RWPE2 (cell line): Measurements from ENCODE around the gene IQCF2.

Source experiments
- ATAC-seq: fragments of 200-7000 bp; cut with Tn5 transposase; 3 replicates; pipeline ENCODE4 v1.9.1; 2021; ENCODE audit warnings: low read depth
- DNase-seq: peaks from one replicate; pipeline ENCODE4 v3.0.0-alpha.2; 2020; ENCODE audit warnings: low spot score
- H3K27ac ChIP-seq: fragments of 450-650 bp; 2 replicates; pipeline ENCODE4 v1.5.1; 2017; ENCODE audit warnings: mild to moderate bottlenecking; ENCODE audit not compliant: poor library complexity, severe bottlenecking
- H3K27me3 ChIP-seq: fragments of 250-450 bp; sonication (Bioruptor Pico); 2 replicates; pipeline ENCODE4 v1.5.1; 2021; ENCODE audit warnings: mild to moderate bottlenecking, moderate library complexity; ENCODE audit not compliant: insufficient read depth, poor library complexity, severe bottlenecking
- H3K36me3 ChIP-seq: fragments of 250-450 bp; sonication (Bioruptor Pico); 2 replicates; pipeline ENCODE4 v1.5.1; 2020; ENCODE audit warnings: low read depth, mild to moderate bottlenecking, moderate library complexity
- H3K4me1 ChIP-seq: fragments of 250-450 bp; sonication (Bioruptor Pico); 2 replicates; pipeline ENCODE4 v1.5.1; 2021; ENCODE audit warnings: mild to moderate bottlenecking, moderate library complexity; ENCODE audit not compliant: insufficient read depth, poor library complexity, severe bottlenecking
- H3K4me3 ChIP-seq: fragments of 250-450 bp; sonication (Bioruptor Pico); 2 replicates; pipeline ENCODE4 v1.5.1; 2021; ENCODE audit warnings: mild to moderate bottlenecking, moderate library complexity; ENCODE audit not compliant: severe bottlenecking
- H3K9me3 ChIP-seq: fragments of 250-450 bp; sonication (Bioruptor Pico); 2 replicates; pipeline ENCODE4 v1.5.1; 2021; ENCODE audit warnings: mild to moderate bottlenecking, moderate library complexity; ENCODE audit not compliant: severe bottlenecking
- CTCF ChIP-seq: fragments of 450-650 bp; IDR thresholded peaks from one replicate; pipeline ENCODE4 v1.5.1; 2017; ENCODE audit warnings: mild to moderate bottlenecking, moderate library complexity; ENCODE audit not compliant: poor library complexity, severe bottlenecking

Gene IQCF2

GRCh38 chr3:51875501-51875900 is 14.1 kb downstream of the IQCF2 start, which contains the start of gene IQCF5:
Gene IQCF5 (minus strand): TSS chr3:51875601. CDS start chr3:51875531, 70 bp downstream.
- Histone ChIP-seq H3K27me3 (no peaks in the 10 kb centered on the region), H3K4me3 (no peak within 1 kb of the TSS), H3K27ac (no peak within 1 kb of the TSS), H3K4me1 (no peaks in the 10 kb centered on the region), H3K9me3 (no peaks in the 10 kb centered on the region), H3K36me3 (no peaks in the 10 kb centered on the region)
- ATAC-seq: no peak
- no peak for DNase-seq
- TF ChIP-seq CTCF: no peak

GRCh38 chr3:51876186-51876585 is 14.8 kb downstream of the IQCF2 start:
- ATAC-seq: no peak
- no peak for TF ChIP-seq CTCF
- Histone ChIP-seq H3K27me3 (no peaks in the 10 kb centered on the region), H3K27ac (no peak overlapping the region), H3K4me3 (no peak overlapping the region), H3K9me3 (no peaks in the 10 kb centered on the region), H3K4me1 (no peaks in the 10 kb centered on the region), H3K36me3 (no peaks in the 10 kb centered on the region)
- DNase-seq: no peak

- ATAC-seq: no peak
- TF ChIP-seq CTCF: no peak
Measured at GRCh38 chr3:51879937-51880336, 18.5 kb downstream of the IQCF2 start.

GRCh38 chr3:51886447-51886846 is 25.0 kb downstream of the IQCF2 start:
- no peaks in the 10 kb centered on the region for H3K9me3 ChIP-seq
- H3K27ac ChIP-seq: no peak overlapping the region
- peaks cover 3% of the 10 kb centered on the region for H3K4me1 ChIP-seq
- ATAC-seq (no peak), DNase-seq (no peak)
- no peaks in the 10 kb centered on the region for H3K27me3 ChIP-seq
- no peak for TF ChIP-seq CTCF
- H3K36me3 ChIP-seq: no peaks in the 10 kb centered on the region
- no peak overlapping the region for H3K4me3 ChIP-seq

More at GRCh38 chr3:51879937-51880336, 18.5 kb downstream of the IQCF2 start:
- Histone ChIP-seq H3K4me3 (no peak overlapping the region), H3K27me3 (no peaks in the 10 kb centered on the region), H3K9me3 (no peaks in the 10 kb centered on the region), H3K27ac (no peak overlapping the region), H3K36me3 (no peaks in the 10 kb centered on the region), H3K4me1 (no peaks in the 10 kb centered on the region)
- DNase-seq: no peak

- no peak for DNase-seq
- Histone ChIP-seq H3K9me3 (no peaks in the 10 kb centered on the region), H3K27me3 (no peaks in the 10 kb centered on the region), H3K27ac (no peak overlapping the region), H3K4me3 (no peak overlapping the region), H3K4me1 (peaks cover 3% of the 10 kb centered on the region), H3K36me3 (no peaks in the 10 kb centered on the region)
- ATAC-seq: peak; percentile 99
- TF ChIP-seq CTCF: no peak
Measured at GRCh38 chr3:51887620-51888019, 26.2 kb downstream of the IQCF2 start.
